PC-9 (cell line): ENCODE measurements around the gene HTT. TPM values are rescaled to one million over a fixed set of nuclear protein-coding genes. Genes with fewer than 3 reads are reported as not detected.

Source experiments
- BruUV-seq: library from RNA; stranded (reverse); fragments of 400-500 nt; replicated peaks from 2 replicates; lab custom pipeline; 2021; lab: Mats Ljungman, UMichigan
- CTCF ChIA-PET: fragments of 300-600 bp; sonication (Branson Sonifier 250); formaldehyde crosslinking; loops from one replicate; lab custom pipeline; 2022; ENCODE audit warnings: antibody characterized with exemption; lab: Charles Lee
- POLR2A ChIA-PET: fragments of 300-600 bp; sonication (Branson Sonifier 250); formaldehyde crosslinking; loops from one replicate; lab custom pipeline; 2022; ENCODE audit warnings: antibody characterized with exemption; ENCODE audit not compliant: unreplicated experiment; lab: Charles Lee
- DNase-seq, 2 experiments: peaks; one replicate each; pipeline versions ENCODE4 v3.0.0 to v3.0.0-alpha.2; 2015 to 2022; ENCODE audit warnings: mixed read lengths in 1 of 2
- H2AFZ ChIP-seq: fragments of 200-600 bp; sonication (generic); 2 replicates; pipeline ENCODE4 v1.8.1; 2017; ENCODE audit warnings: antibody characterized with exemption
- H3F3A ChIP-seq: fragments of 200-600 bp; sonication (generic); 2 replicates; pipeline ENCODE4 v1.8.1; 2017; ENCODE audit warnings: antibody characterized with exemption, mild to moderate bottlenecking, low read depth; ENCODE audit not compliant: insufficient read depth
- H3K27ac ChIP-seq: fragments of 200-600 bp; sonication (generic); 2 replicates; pipeline ENCODE4 v1.6.1; 2016; ENCODE audit warnings: mixed run types
- H3K27me3 ChIP-seq: fragments of 200-600 bp; sonication (generic); 2 replicates; pipeline ENCODE4 v1.6.1; 2016; ENCODE audit warnings: low read depth, mixed run types; ENCODE audit not compliant: insufficient read depth
- H3K36me3 ChIP-seq: fragments of 200-600 bp; sonication (generic); 2 replicates; pipeline ENCODE4 v1.6.1; 2016; ENCODE audit warnings: low read depth, mixed run types
- H3K4me1 ChIP-seq: fragments of 200-600 bp; sonication (generic); replicated peaks from 2 replicates; pipeline ENCODE4 v1.6.1; 2016; ENCODE audit warnings: mixed run types; ENCODE audit not compliant: insufficient read depth
- H3K4me2 ChIP-seq: fragments of 200-600 bp; sonication (generic); 2 replicates; pipeline ENCODE4 v1.6.1; 2017; ENCODE audit warnings: mixed run types
- H3K4me3 ChIP-seq: fragments of 200-600 bp; sonication (generic); 2 replicates; pipeline ENCODE4 v1.6.1; 2016; ENCODE audit warnings: mixed run types
- H3K79me2 ChIP-seq: fragments of 200-600 bp; sonication (generic); 2 replicates; pipeline ENCODE4 v1.6.1; 2017; ENCODE audit warnings: low read depth, mixed run types
- H3K9me2 ChIP-seq: fragments of 200-600 bp; sonication (generic); 2 replicates; pipeline ENCODE4 v1.8.1; 2017; ENCODE audit warnings: mild to moderate bottlenecking; ENCODE audit not compliant: insufficient read depth
- H3K9me3 ChIP-seq: fragments of 200-600 bp; sonication (generic); 2 replicates; pipeline ENCODE4 v1.8.1; 2016; ENCODE audit warnings: low read depth; ENCODE audit not compliant: insufficient read depth
- H4K20me1 ChIP-seq: fragments of 200-600 bp; sonication (generic); 2 replicates; pipeline ENCODE4 v1.8.1; 2017; ENCODE audit not compliant: insufficient read depth
- EZH2 ChIP-seq: fragments of 200-600 bp; sonication (generic); IDR thresholded peaks from 2 replicates; pipeline ENCODE4 v1.8.0; 2017; ENCODE audit warnings: antibody characterized with exemption, low read depth
- intact Hi-C: fragments of 100-400 bp; cut with micrococcal nuclease; formaldehyde crosslinking; loops from one replicate; pipeline ENCODE4 v1.10.0; 2022; ENCODE audit not compliant: unreplicated experiment
- total RNA-seq: library from RNA; stranded (reverse); gene quantifications from 2 replicates; pipeline ENCODE4 v1.2.3, GENCODE V29; 2021
- TF ChIP-seq, protein P1 (sequence below): fragments of 200-600 bp; sonication (generic); conservative IDR thresholded peaks from 2 replicates; pipeline ENCODE4 v1.6.1; 2017; ENCODE audit warnings: mixed run types, antibody characterized with exemption, mild to moderate bottlenecking, moderate library complexity

The HTT gene
- total RNA-seq, 1 experiment from 2014 or later = 81.7 TPM

DNA sequence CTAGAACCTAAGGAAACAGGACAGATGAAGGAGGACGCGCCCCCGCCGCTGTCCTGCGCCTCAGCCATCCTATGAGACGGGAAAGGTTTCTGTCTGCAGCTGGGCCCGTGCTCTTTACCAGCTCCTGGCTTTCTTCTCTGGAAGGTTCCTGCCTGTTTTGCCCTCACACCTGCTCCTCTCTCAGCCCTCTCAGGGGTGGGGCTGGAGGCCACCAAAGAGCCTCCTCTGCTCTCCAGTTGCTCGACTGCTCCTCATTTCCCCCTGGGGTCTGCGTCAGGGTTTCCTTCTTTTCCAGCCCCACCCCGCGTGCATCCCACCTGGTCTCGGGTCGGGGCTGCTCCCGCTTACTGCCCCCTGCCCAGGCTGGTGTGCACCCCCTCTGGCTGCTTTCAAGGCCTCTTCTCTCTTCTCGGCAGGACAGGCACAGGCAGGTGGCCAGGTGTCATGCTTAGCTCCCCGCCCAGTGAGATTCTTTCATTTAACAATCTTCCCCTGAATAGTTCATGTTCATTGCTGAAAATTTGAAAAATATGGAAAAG is 4.8 kb upstream of the HTT start:
- H2AFZ ChIP-seq = no peak overlapping the region
- intact Hi-C loops = loop anchor here (5.0 kb wide), 1 partner anchor 888 kb away; no protein-coding TSS in a partner anchor
- no peak for DNase-seq
- H3K4me1 ChIP-seq = no peaks in the 10 kb centered on the region
- ChIA-PET POLR2A (interaction anchor here (0.7 kb wide), 1 partner anchor 391 kb away, joined by 5 read pairs; no protein-coding TSS in a partner anchor), CTCF (interaction anchor here (0.7 kb wide), 1 partner anchor 1472 kb away, joined by 4 read pairs; the partner anchor contains the start of gene STX18)
- H3K9me3 ChIP-seq = no peaks in the 10 kb centered on the region
- H3K9me2 ChIP-seq = no peaks in the 10 kb centered on the region
- no TSS peak for BruUV-seq
- H3K36me3 ChIP-seq = no peaks in the 10 kb centered on the region
- no peaks in the 10 kb centered on the region for H4K20me1 ChIP-seq
- no peak for TF ChIP-seq EZH2
- TF ChIP-seq, protein P1, sequence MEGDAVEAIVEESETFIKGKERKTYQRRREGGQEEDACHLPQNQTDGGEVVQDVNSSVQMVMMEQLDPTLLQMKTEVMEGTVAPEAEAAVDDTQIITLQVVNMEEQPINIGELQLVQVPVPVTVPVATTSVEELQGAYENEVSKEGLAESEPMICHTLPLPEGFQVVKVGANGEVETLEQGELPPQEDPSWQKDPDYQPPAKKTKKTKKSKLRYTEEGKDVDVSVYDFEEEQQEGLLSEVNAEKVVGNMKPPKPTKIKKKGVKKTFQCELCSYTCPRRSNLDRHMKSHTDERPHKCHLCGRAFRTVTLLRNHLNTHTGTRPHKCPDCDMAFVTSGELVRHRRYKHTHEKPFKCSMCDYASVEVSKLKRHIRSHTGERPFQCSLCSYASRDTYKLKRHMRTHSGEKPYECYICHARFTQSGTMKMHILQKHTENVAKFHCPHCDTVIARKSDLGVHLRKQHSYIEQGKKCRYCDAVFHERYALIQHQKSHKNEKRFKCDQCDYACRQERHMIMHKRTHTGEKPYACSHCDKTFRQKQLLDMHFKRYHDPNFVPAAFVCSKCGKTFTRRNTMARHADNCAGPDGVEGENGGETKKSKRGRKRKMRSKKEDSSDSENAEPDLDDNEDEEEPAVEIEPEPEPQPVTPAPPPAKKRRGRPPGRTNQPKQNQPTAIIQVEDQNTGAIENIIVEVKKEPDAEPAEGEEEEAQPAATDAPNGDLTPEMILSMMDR = no peak
- no peaks in the 10 kb centered on the region for H3F3A ChIP-seq
- H3K79me2 ChIP-seq = no peaks in the 10 kb centered on the region
- no peak overlapping the region for H3K27ac ChIP-seq
- H3K4me3 ChIP-seq = no peak overlapping the region
- H3K4me2 ChIP-seq = no peak overlapping the region
- no peaks in the 10 kb centered on the region for H3K27me3 ChIP-seq

DNA sequence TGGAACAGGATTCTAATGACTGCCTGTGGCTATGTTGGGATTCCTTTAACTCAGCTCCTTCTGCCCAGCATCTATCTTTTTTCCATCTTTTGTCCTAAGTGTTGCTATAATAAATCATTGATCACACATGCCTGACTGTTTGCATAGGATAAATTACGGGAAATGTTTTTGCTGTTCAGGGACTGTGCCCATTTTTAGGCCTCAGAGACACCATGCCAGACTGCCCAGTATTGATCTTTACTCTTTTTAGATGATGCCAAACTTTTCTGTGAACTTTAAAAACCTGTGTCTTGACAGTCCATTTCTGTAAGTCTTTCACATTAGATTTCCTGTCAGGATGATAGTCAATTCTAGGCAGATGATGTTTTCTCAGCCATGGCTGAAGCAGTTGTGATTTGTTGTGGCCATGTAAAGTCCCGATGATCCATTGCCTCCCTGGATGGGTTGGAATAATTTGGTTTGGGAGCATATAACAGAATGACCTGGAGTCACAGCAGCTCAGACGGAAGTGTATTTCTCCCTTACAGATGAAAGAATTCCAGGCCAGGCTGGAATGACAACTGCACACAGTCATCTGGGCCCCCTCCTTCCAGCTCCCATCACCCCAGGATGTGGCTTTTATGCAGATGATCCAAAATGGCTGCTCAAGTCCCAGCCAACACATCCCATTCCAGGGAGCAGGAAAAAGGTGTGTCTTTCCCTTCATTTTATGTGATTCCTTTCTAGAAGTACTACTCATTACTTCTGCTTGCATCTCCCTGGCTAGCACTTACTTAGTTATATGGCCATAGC is 3.6 kb upstream of the HTT start:
- CTCF ChIA-PET = interaction anchor here (0.6 kb wide), 1 partner anchor 65 kb away, joined by 3 read pairs; no protein-coding TSS in a partner anchor
- no peak overlapping the region for H3K27ac ChIP-seq
- BruUV-seq = no TSS peak

DNA sequence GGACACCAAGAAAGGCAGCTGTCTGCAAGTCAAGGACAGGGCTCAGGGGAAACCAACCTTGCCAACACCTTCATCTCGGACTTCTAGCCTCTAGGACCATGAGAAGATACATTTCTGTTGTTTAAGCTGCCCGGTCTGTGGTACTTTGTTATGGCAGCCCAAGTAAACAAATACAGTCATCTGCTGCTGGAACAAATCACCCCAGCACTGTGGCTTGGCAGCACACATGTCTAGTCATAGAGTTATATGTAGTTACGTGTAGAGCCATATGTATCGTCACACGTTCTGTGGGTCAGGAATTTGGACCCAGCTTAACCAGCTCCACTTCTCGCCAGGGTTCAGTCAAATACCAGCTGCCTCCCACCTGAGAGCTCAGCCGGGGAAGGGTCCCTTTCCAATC is 2.7 kb upstream of the HTT start:
- intact Hi-C loops = loop anchor here (5.0 kb wide), 1 partner anchor 885 kb away; no protein-coding TSS in a partner anchor
- no peak for DNase-seq
- H4K20me1 ChIP-seq = no peaks in the 10 kb centered on the region; the same call in 1 of the 2 replicates
- TF ChIP-seq EZH2 = no peak
- TF ChIP-seq, protein P1 = no peak
- peaks cover 16% of the 10 kb centered on the region for H3K79me2 ChIP-seq
- peaks cover 9% of the 10 kb centered on the region for H3K4me1 ChIP-seq
- no peak overlapping the region for H3K4me2 ChIP-seq
- no peaks in the 10 kb centered on the region for H3K27me3 ChIP-seq
- BruUV-seq = no TSS peak
- no peaks in the 10 kb centered on the region for H3K36me3 ChIP-seq
- H3K9me3 ChIP-seq = no peaks in the 10 kb centered on the region
- H3F3A ChIP-seq = no peaks in the 10 kb centered on the region
- POLR2A ChIA-PET = no interaction called here
- H3K27ac ChIP-seq = no peak overlapping the region
- H3K9me2 ChIP-seq = no peaks in the 10 kb centered on the region
- no peak overlapping the region for H3K4me3 ChIP-seq
- no peak overlapping the region for H2AFZ ChIP-seq
- CTCF ChIA-PET = interaction anchor here (0.6 to 0.8 kb wide), 2 partner anchors 64 to 94 kb away, joined by 3 to 4 read pairs; no protein-coding TSS in a partner anchor

More for the DNA sequence above, 3.6 kb upstream of the HTT start:
- H2AFZ ChIP-seq = no peak overlapping the region
- POLR2A ChIA-PET = interaction anchor here (0.7 kb wide), 1 partner anchor 390 kb away, joined by 5 read pairs; no protein-coding TSS in a partner anchor
- H3K36me3 ChIP-seq = no peaks in the 10 kb centered on the region
- H3F3A ChIP-seq = no peaks in the 10 kb centered on the region
- H3K27me3 ChIP-seq = no peaks in the 10 kb centered on the region
- H3K4me3 ChIP-seq = no peak overlapping the region
- H3K4me2 ChIP-seq = no peak overlapping the region
- peaks cover 7% of the 10 kb centered on the region for H3K79me2 ChIP-seq
- H3K9me3 ChIP-seq = no peaks in the 10 kb centered on the region
- H3K4me1 ChIP-seq = peaks cover 3% of the 10 kb centered on the region
- H3K9me2 ChIP-seq = no peaks in the 10 kb centered on the region
- TF ChIP-seq EZH2 = no peak
- TF ChIP-seq, protein P1 = no peak
- no peaks in the 10 kb centered on the region; the same call in 1 of the 2 replicates for H4K20me1 ChIP-seq
- intact Hi-C loops = loop anchor here (5.0 kb wide), 1 partner anchor 886 kb away; no protein-coding TSS in a partner anchor
- DNase-seq = no peak
